IPS-15b (cell line): Measurements from ENCODE around the gene FMNL1.

Source experiments
- H3K27me3 ChIP-seq: one replicate; pipeline ENCODE4 v1.6.1; 2013; ENCODE audit warnings: low read length; ENCODE audit not compliant: control insufficient read depth, insufficient read depth
- H3K36me3 ChIP-seq: one replicate; pipeline ENCODE4 v1.6.1; 2013; ENCODE audit warnings: low read length; ENCODE audit not compliant: control insufficient read depth, insufficient read depth
- H3K4me1 ChIP-seq: one replicate; pipeline ENCODE4 v1.6.1; 2013; ENCODE audit warnings: mild to moderate bottlenecking, low read length; ENCODE audit not compliant: control insufficient read depth, insufficient read depth
- H3K4me3 ChIP-seq: one replicate; pipeline ENCODE4 v1.5.1; 2013; ENCODE audit warnings: low read depth, low read length
- H3K9ac ChIP-seq: one replicate; pipeline ENCODE4 v1.6.1; 2013; ENCODE audit warnings: low read depth, mild to moderate bottlenecking, low read length
- H3K9me3 ChIP-seq: one replicate; pipeline ENCODE4 v1.6.1; 2013; ENCODE audit warnings: mild to moderate bottlenecking, low read length; ENCODE audit not compliant: control insufficient read depth, insufficient read depth

The FMNL1 gene

GRCh38 chr17:45266372-45266926 lies 44.8 kb downstream of the FMNL1 start:
- peaks cover under 1% of the 10 kb centered on the region for H3K4me1 ChIP-seq
- H3K9ac ChIP-seq, result no peak overlapping the region
- H3K27me3 ChIP-seq, result peaks cover 1% of the 10 kb centered on the region
- peaks cover 14% of the 10 kb centered on the region for H3K36me3 ChIP-seq
- no peak overlapping the region for H3K4me3 ChIP-seq
- H3K9me3 ChIP-seq, result no peaks in the 10 kb centered on the region

GRCh38 chr17:45267436-45268055 lies 45.9 kb downstream of the FMNL1 start:
- H3K4me1 ChIP-seq, result no peaks in the 10 kb centered on the region
- H3K9me3 ChIP-seq, result no peaks in the 10 kb centered on the region
- H3K4me3 ChIP-seq, result no peak overlapping the region
- H3K9ac ChIP-seq, result no peak overlapping the region
- H3K27me3 ChIP-seq, result no peaks in the 10 kb centered on the region
- H3K36me3 ChIP-seq, result peaks cover 14% of the 10 kb centered on the region

GRCh38 chr17:45269912-45270311 lies 48.2 kb downstream of the FMNL1 start:
- H3K4me3 ChIP-seq, result no peak overlapping the region
- no peaks in the 10 kb centered on the region for H3K4me1 ChIP-seq
- H3K27me3 ChIP-seq, result no peaks in the 10 kb centered on the region
- peaks cover 17% of the 10 kb centered on the region for H3K36me3 ChIP-seq
- H3K9me3 ChIP-seq, result no peaks in the 10 kb centered on the region
- H3K9ac ChIP-seq, result no peak overlapping the region

- H3K36me3 ChIP-seq, result peaks cover 17% of the 10 kb centered on the region
- no peaks in the 10 kb centered on the region for H3K4me1 ChIP-seq
- H3K27me3 ChIP-seq, result no peaks in the 10 kb centered on the region
- no peaks in the 10 kb centered on the region for H3K9me3 ChIP-seq
- H3K4me3 ChIP-seq, result no peak overlapping the region
- no peak overlapping the region for H3K9ac ChIP-seq
Observed at GRCh38 chr17:45270828-45271418, 49.2 kb downstream of the FMNL1 start.

- Histone ChIP-seq H3K36me3 (peaks cover 17% of the 10 kb centered on the region), H3K9ac (no peak overlapping the region), H3K9me3 (no peaks in the 10 kb centered on the region), H3K4me3 (no peak overlapping the region), H3K4me1 (no peaks in the 10 kb centered on the region), H3K27me3 (no peaks in the 10 kb centered on the region)
Observed at GRCh38 chr17:45271603-45272002, 49.9 kb downstream of the FMNL1 start.

- Histone ChIP-seq H3K4me3 (no peak overlapping the region), H3K9ac (no peak overlapping the region), H3K4me1 (peaks cover 4% of the 10 kb centered on the region), H3K27me3 (no peaks in the 10 kb centered on the region), H3K36me3 (peaks cover 14% of the 10 kb centered on the region), H3K9me3 (no peaks in the 10 kb centered on the region)
Observed at GRCh38 chr17:45273551-45273957, 51.9 kb downstream of the FMNL1 start.

- Histone ChIP-seq H3K9me3 (no peaks in the 10 kb centered on the region), H3K9ac (no peak overlapping the region), H3K27me3 (no peaks in the 10 kb centered on the region), H3K4me1 (peaks cover 4% of the 10 kb centered on the region), H3K4me3 (no peak overlapping the region), H3K36me3 (peaks cover 13% of the 10 kb centered on the region)
Observed at GRCh38 chr17:45274033-45274432, 52.3 kb downstream of the FMNL1 start.

GRCh38 chr17:45276031-45276430 lies 54.3 kb downstream of the FMNL1 start:
- Histone ChIP-seq H3K4me1 (peaks cover 4% of the 10 kb centered on the region), H3K36me3 (peaks cover 6% of the 10 kb centered on the region), H3K27me3 (no peaks in the 10 kb centered on the region), H3K4me3 (no peak overlapping the region), H3K9ac (no peak overlapping the region), H3K9me3 (no peaks in the 10 kb centered on the region)

- Histone ChIP-seq H3K4me3 (no peak overlapping the region), H3K9ac (no peak overlapping the region), H3K4me1 (peaks cover 4% of the 10 kb centered on the region), H3K36me3 (peaks cover 6% of the 10 kb centered on the region), H3K9me3 (no peaks in the 10 kb centered on the region), H3K27me3 (no peaks in the 10 kb centered on the region)
Observed at GRCh38 chr17:45277216-45277849, 55.6 kb downstream of the FMNL1 start.

GRCh38 chr17:45277992-45278391 lies 56.3 kb downstream of the FMNL1 start:
- no peaks in the 10 kb centered on the region for H3K27me3 ChIP-seq
- no peak overlapping the region for H3K4me3 ChIP-seq
- H3K9me3 ChIP-seq, result no peaks in the 10 kb centered on the region
- H3K9ac ChIP-seq, result no peak overlapping the region
- peaks cover 9% of the 10 kb centered on the region for H3K36me3 ChIP-seq
- H3K4me1 ChIP-seq, result peaks cover 4% of the 10 kb centered on the region

GRCh38 chr17:45279898-45280297 lies 58.2 kb downstream of the FMNL1 start:
- Histone ChIP-seq H3K27me3 (no peaks in the 10 kb centered on the region), H3K9ac (no peak overlapping the region), H3K4me3 (no peak overlapping the region), H3K9me3 (no peaks in the 10 kb centered on the region), H3K4me1 (peaks cover 4% of the 10 kb centered on the region), H3K36me3 (peaks cover 16% of the 10 kb centered on the region)
